ENCODE measurements around the gene TRMT10C.
A peak's percentile ranks its signal among the peaks of the same experiment; 100 is the strongest.
"Not testable (repeated sequence)": the region's sequence is repeated elsewhere in the genome, so short reads cannot be mapped to it uniquely, and the experiment has no call there.

Gene TRMT10C

DNA sequence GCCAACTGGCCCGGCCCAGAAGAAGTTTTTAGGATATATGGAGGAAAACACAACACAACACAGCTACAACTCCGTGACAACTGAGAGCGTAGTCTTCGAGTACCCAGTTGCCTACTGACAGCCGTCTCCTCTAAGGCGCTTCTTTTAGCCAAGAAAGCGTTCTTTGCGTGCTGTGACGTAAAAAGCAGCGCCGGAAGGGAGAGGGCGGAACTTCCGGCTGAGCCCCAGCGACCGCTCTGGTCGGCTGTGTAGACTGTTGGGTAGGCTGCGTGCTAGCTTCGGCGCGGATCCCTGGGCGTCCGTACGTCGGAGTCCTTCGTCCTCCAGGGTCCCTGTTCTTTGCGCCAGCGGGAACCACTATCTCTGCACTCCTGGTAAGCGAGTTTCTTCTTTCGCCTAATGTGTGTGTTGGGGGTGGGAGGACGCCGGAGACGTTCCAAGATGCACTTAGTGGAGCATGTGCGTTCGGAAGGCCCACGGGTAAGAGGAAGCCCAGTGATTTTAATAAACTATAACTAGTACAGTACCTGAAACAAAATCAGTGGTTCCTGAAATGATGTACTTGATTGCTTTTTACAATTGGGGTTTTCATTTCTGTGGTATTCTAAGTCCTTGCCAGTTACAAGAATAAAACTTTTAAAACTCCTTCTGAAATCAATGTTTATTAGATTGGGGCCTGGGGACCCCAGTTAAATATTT, at the start of gene TRMT10C:
Gene TRMT10C (plus strand): TSS at position 239 of the 699 bp plus-strand sequence. CDS start 2,914 bp downstream, outside the sequence.
- DNase-seq = peak; percentile 91 to 96

DNA sequence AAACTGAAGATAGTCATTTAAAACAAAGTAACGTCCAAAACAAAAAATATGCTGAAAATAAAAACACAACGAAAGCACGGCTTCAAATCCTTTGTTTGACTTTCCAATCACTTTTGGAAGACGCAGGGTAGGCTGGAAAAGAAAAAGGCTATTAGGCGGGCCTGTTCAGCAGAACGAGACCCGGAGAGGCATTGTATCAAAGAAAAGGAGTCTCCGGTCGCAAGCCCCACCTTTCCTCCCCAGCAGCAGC, 49.3 kb upstream of the TRMT10C start:
- no peak for DNase-seq

DNA sequence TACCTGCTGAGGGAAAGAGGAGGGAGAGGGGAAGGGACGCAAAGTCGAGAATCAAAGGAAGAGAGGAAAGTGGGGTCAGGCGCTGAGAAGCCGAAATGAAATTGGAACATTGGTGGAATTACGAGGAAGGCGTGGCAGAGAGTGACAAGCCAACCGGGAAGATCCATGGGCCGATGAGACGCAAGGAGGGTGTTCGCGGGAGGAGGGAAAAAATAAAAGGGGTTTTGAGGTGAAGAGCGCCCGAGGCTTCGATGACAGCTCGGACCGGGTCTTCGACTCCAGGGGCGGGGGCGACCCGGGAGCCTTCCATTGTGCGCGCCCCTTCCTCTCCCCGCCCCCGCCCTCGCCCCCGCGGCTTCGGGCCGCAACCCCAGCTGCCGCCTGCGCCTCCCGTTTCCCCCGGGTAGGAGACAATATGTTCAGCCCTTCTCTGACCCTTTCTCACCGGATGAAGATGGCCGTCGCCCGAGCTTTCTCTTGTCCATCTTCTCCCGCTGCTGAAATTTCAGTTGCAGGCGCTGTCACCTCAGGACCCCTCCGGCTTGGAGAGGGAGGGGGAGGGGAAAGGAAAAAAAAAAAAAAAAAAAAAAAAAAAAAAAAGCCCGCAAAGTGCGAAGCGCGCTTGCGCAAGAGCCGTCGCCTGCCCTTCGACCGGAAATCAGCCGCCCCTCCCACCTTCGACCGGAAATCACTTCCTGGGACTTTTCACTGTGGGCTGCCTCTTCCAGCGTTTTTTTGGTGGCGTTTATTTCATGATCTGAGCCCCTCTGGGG, 48.8 kb upstream of the TRMT10C start, which contains the start of gene SENP7:
Gene SENP7 (minus strand): TSS at position 567 of the 773 bp plus-strand sequence. CDS start 82 bp downstream, at position 485.
- peak; percentile 71 to 76 for DNase-seq

DNA sequence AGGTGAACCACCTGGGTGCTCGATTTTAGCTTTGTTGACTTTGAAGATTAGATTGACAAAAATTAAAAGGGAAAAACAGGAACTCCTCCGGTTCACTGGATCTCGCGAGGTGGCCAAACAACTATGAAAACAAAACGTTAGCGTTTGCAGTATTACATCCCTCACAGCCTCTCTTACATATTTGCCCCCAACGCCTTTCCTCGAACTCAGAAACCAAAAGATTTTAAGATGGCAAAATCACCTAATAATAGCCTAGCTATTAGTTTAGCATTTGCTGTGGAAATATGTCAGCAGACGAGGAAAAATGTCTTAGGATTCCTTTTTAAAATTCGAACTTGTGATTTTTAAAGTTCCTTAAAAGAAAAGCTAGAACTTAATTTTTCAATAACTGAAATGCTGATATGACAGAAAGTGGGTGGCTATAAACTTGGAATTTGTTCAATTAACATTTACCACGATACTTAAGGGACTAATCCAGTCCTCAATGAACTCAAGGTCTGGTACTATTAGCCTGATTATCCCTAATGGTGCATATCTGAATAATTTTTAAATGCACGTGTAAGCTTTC, 48.2 kb upstream of the TRMT10C start:
- DNase-seq = peak in 1 of 2 donors; percentile 64

DNA sequence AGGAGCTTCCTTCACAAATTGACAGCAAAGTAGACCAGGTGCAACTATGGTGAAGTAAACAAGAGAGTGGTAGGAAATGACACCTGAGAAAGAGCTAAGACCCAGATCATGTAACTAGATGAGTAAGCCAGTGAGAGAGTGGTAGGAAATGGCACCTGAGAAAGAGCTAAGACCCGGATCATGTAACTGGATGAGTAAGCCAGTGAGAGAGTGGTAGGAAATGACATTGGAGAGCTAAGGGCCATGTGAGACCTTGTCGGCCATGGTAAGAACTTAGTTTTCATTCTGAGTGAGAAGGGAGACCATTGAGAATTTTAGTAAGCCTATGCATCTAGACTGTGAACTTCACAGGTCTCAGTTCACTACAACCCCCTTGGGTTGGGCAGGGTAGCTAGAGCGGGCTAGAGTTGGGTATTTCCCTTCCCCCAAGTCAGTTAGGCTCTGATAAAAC, 43.2 kb upstream of the TRMT10C start:
- no peak for DNase-seq

DNA sequence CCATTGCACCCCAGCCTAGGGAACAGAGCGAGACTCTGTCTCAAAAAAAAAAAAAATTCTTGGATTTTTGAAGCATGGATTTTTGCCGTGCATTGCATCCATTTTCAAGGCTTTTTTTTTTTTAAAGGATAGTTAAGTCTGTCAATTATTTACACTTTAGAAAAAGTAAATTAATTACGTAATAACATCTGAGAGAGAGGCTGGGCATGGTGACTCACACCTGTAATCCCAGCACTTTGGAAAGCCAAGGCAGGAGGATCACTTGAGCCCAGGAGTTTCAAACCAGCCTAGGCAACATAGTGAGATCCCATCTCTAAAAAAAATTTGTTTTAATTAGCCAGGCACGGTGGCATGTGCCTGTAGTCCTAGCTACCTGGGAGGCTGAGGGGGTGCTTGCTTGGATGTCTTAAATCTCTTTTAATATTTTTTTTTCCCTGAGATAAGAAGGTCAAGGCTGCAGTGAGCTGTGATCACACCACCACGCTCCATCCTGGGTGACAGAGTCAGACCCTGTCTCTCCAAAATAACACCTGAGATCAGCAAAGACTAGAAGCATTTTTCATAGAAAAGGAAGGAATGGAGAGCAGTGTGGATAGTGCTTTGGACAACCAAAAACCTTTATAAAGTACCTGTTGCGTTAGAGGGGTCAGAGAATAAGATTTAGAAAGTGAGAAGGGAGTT, 41.8 kb upstream of the TRMT10C start:
- DNase-seq = no peak

DNA sequence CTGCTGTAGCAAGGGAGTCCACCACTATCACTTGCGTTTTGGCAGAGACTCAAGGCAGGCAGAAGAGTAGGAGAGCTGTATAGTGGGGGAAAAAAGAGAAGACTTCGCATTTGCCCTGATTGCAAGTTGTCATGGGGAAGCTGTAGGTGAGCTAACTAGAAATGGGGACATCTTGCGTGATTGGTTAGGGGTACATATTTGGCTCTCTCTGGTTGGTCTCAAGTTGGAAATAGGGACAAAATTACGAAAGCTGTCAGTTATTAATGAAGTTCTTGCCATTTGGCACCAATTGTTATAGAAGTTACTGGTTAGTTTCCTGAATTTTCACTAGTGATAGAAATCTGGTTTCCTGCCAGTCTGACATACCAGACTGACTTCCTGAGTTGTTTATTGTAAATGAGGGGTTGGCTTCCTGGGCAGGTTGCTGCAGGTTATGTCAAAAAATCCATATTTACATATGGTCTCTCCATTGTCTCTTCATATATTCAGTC, 40.4 kb upstream of the TRMT10C start:
- no peak for DNase-seq

DNA sequence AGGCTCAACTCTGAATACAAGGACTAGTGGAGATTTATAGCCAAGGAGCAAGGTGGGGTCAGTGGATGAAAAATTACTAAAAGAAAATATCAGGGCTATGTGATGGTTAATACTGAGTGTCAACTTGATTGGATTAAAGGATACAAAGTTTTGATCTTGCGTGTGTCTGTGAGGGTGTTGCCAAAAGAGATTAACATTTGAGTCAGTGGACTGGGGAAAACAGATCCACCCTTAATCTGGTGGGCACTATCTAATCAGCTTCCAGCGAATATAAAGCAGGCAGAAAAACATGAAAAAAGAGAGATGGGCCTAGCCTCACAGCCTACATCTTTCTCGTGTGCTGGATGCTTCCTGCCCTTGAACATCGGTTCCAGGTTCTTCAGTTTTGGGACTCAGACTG, 34.2 kb upstream of the TRMT10C start:
- DNase-seq = no peak

DNA sequence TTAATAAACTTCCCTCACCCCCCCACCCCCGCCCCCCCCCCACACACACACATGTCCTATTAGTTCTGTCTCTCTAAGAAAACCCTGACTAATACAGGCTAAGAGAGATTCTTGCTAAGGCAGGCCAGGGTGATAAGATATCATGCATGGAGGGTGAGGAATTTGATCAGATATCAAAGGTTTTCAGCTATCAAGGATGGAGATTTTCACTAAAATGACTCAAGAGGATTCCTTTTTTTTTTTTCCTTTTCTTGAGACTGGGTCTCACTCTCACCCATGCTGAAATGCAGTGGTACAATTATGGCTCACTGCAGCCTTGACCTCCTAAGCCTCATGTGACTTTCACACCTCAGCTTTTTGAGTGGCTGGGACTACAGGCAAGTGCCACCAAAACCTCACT, 33.8 kb upstream of the TRMT10C start:
- DNase-seq = no peak

DNA sequence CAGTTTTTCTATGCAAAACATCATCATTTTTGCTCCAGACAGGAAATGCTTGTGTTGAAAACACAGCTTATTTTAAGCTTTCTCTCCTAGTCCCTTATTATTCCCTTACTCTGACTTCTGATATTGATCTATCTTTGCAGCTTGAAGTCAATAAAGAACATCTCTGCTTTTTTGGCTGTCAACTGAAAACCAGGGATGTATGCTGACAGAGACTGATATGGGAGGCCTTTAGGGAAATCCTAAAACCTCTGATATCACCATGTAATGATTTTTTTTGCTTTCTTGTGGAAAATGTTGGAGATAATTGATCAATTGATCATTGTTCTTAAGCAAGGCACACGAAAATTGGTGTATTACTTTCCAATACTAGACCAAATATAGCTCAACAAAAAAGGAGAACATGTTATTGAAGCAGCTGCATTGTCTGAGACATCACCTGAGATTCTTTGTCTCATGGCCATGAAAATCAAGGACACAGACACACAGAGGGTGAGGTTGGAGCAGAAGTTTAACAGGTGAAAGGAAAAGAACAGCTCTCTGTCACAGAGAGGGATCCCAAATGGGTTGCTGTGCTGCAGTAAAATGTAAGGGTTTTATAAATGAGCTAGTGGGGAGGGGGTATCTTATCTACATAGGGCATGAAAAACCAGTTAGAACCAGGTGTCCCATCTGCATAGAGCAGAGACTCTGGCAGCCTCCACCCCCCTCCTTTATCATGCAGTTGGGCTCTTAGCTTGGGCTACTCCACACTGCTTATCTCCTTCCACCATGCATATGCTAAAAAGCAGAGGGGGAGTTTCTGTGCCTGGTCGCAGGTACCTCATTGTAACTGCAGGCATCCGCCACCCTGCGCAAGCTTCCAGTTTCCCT, 31.6 kb upstream of the TRMT10C start:
- DNase-seq = no peak

DNA sequence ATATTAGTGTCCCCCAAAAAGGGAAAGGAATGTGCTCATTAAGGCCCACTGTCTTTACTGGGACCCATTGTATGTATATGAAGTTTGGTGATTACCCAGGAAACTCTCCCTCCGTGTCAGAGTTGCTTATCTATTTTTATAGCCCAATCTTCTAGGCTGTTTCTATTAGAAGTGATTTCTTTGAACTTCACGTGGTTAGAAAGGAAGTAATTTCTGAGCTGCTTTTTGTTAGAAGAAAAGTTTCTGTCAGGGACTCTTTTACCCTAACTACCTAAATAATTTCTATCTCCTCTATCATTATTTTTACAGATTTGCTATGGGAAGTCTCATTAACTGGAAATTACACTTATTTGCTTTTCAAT, 31.0 kb upstream of the TRMT10C start:
- no peak for DNase-seq

DNA sequence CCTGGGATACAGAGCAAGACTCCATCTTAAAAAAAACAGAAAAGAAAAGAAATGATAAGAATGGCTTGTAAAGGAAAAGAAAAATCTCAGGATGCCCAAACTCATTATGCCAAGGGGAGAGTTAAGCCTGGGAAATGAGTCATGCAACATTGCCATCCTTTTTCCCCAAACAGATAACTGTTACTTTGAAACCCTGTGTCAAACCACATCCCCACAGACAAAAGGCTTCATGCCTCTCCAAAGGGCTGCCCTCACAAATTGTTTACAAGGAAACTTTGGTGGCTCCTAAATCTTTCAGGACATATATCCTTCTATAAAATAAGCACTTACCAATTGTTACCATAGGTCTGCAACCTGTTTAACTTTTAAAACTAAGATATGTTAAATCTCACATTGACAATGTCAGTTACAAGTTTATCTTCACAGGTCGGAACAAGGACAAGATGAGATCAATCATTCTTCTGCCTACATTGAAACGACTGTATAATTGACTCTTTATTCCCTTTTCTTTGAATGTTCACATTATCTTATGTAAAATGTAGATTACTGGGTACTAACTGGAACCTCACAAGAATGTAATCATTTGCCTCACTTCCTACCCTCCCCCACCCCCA, 30.1 kb upstream of the TRMT10C start:
- no peak for DNase-seq

DNA sequence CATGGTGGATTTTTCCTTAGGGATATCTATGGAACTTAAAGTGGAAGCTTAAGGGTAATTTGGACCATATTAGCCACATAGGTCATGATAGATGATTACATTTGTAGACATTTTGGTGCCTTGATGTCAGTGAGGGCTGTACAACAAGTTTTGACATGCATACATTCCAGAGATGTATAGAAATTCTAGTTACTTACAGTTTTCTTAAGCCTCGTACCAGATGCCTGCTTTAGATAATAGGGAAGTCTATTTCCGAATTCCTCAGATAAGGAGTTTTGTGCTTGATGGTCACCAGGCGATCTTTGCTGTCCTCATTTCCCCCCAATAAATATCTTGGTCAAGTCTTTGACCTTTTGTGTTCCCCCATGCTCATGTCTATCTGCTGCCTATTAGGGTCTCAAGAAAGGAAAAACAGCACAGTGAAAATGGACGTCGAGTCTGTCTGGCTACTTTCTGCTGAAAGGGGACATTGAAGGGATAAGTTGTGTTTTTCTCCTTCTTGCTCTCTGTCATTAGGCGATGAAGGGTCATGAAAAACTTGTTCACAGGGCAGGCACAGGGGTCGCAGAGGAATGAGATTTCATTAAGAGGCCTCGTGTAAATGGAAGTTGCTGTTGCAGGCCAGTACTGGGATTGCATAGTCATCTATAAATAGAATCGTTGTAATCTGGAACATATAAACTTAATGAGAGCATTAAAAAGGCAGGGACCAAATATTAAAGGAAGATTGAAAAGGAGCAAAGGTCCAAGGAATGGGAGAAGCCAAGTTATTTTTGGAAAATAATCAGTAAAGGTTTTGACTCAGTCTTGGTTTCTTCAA, 28.7 kb upstream of the TRMT10C start:
- no peak for DNase-seq

DNA sequence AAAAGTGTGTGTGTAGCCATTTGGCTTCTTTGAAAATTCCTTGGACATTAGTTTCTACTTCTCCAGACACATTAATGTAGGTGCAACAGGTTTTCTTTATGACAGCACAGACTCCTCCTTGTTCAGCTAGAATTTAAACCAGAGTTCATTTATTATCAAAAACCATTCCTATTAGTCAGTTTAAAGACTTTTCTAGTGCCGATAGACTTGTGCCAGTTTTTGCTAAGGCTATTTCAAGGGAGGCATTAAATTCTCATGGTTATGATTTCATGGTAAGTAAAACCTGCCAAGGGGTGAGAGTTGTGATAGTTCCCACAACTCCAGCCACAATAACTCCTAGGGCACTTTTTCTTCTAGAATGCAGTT, 28.1 kb upstream of the TRMT10C start:
- no peak for DNase-seq

DNA sequence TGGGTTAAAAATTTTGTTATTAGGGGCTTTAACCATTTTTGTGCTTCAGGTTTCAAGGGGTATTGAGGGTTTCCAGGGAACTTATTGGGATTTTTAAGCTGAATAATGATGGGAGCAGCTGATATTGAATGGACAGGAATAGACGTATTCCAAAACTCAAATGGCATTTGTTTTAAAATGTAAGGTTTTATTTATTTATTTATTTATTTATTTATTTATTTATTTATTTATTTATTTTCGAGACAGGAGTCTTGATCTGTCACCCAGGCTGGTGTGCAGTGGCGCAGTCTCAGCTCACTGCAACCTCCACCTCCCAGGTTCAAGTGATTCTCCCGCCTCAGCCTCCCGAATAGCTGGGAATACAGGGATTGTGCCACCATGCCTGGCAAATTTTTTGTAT, 26.4 kb upstream of the TRMT10C start:
- no peak for DNase-seq

DNA sequence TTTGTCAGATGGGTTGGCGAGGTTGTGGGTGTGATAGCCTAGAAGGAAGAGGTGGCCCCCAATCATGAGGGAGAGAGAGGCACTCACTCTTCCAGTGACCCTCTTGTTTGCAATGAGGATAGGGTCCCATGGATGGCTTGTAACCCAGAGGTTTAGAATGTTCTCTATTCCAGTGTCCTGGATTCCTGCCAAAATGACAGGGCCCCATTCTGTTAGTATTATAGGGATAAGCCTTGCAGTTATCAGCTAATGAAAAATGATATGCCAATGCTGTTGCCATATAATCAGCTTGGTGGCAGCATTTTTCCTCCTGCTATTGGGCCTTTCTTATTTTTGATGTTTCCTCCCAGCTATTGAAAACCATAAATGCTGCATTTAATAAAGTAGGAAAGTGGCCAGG, 25.4 kb upstream of the TRMT10C start:
- DNase-seq = no peak

DNA sequence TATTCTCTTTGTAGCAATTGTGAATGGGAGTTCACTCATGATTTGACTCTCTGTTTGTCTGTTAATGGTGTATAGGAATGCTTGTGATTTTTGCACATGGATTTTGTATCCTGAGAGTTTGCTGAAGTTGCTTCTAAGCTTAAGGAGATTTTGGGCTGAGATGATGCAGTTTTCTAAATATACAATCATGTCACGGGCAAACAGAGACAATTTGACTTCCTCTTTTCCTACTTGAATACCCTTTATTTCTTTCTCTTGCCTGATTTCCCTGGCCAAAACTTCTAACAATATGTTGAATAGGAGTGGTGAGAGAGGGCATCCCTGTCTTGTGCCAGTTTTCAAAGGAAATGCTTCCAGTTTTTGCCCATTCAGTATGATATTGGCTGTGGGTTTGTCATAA, 24.7 kb upstream of the TRMT10C start:
- DNase-seq = not testable (repeated sequence)

DNA sequence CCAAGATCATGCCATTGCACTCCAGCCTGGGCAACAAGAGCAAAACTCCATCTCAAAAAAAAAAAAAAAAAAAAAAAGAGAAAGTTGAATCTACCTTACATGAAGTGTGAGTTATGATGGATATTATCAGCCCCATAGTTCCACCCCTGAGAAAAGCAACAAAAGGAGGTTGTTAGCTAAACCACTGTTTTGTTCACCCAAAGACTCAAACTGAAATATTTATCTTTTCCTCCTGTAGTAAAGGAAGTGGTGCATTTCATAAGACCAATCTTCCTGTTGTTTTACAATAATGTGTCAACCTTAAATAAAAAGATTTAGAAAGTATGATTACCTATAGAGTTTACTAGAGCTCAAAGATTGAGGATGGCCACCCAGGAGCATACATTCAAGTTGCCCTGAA, 18.7 kb upstream of the TRMT10C start:
- DNase-seq = no peak

DNA sequence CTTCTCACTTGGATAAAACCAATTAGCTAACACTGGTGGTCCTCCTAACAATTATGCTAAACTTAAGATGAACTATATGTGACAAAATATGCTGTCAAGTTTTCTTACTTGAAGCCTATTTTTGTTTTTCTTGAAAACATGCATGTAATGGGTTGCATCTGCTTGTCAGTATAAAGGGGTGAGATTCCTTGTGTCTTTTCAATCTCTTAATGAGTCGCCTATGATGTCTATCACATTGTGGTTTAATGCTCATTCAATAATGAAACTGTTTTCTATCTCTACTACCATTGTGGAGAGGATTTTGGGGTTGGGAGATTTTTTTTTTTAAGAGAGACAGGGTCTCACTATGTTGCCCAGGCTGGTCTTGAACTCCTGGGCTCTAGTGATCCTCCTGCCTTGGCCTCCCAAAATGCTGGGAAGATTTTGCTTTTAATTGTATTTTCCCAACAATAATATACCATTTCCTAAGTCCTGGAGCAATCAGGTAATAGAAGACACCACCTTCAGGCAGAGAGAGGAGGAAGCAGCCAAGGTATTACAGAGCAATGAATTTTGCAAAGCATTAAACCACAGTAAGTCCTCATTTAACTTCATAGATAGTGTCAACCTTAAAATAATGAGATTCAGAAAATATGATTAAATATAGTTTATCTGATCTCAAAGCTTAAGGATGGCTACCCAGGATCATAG, 17.4 kb upstream of the TRMT10C start:
- DNase-seq = no peak

DNA sequence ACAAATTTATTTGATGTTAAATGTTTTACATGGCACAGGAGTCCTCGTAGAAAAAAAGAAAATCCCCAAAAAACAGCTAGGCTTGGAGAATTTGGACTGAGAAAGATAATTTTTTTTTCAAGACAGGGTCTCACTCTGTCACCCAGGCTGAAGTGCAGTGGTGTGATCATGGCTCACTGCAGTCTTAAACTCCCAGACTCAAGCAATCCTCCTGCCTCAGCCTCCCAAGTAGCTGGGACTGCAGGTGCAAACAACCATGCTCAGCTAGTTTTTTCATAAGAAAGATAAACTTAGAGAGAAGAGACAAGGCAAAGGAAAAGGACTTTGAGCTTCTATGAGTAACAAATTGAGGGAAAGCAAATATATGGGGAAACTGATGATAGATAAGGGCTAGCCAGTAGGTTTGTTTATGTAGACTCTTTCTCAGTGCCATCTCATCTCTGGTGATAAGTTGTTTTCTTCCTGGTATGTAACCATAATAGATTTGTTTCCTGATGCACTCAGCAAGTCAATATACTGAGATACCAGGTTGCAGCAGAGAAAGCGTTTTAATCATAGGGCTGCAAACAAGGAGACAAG, 13.1 kb upstream of the TRMT10C start:
- no peak for DNase-seq

Measured in inflammatory macrophage treated with lipopolysaccharide for 1 hour (primary cell).